CD14-positive monocyte (primary cell): ENCODE data around the gene MARCHF3. TPM values are rescaled to one million over a fixed set of nuclear protein-coding genes. Genes with fewer than 3 reads are reported as not detected.

ENCODE experiments used
- DNase-seq, 3 donors: peaks; one replicate each; pipeline ENCODE4 v3.0.0-alpha.2; 2011 to 2022
- H2AFZ ChIP-seq: 2 replicates; pipeline ENCODE4 v1.6.0; 2012; ENCODE audit warnings: mild to moderate bottlenecking, low read depth, low read length, inconsistent platforms; ENCODE audit not compliant: insufficient read depth, poor library complexity, severe bottlenecking
- H3K27ac ChIP-seq, 2 donors: 1 replicate in 1 of 2; 2 replicates in 1 of 2; pipeline ENCODE4 v1.5.1; 2012 to 2013; ENCODE audit warnings: low read length in 2 of 2, control low read depth in 1 of 2, inconsistent platforms in 1 of 2, low read depth in 1 of 2, mild to moderate bottlenecking in 1 of 2
- H3K27me3 ChIP-seq, 2 donors: one replicate each; pipeline versions ENCODE4 v1.6.0 to v1.6.1; 2011 to 2013; ENCODE audit warnings: low read length in 2 of 2; ENCODE audit not compliant: control insufficient read depth in 2 of 2, insufficient read depth in 2 of 2
- H3K36me3 ChIP-seq, 2 donors: replicated peaks in 1 of 2; 1 replicate in 1 of 2; 2 replicates in 1 of 2; pipeline versions ENCODE4 v1.5.1 to v1.6.1; 2012 to 2013; ENCODE audit warnings: low read length in 2 of 2, control low read depth in 1 of 2, inconsistent platforms in 1 of 2, mild to moderate bottlenecking in 1 of 2; ENCODE audit not compliant: insufficient read depth in 2 of 2, control insufficient read depth in 1 of 2
- H3K4me1 ChIP-seq, 2 donors: 1 replicate in 1 of 2; 2 replicates in 1 of 2; pipeline versions ENCODE4 v1.5.1 to v1.6.1; 2012 to 2013; ENCODE audit warnings: low read length in 2 of 2, control low read depth in 1 of 2, inconsistent platforms in 1 of 2, mild to moderate bottlenecking in 1 of 2, moderate library complexity in 1 of 2; ENCODE audit not compliant: insufficient read depth in 2 of 2, control insufficient read depth in 1 of 2
- H3K4me2 ChIP-seq: replicated peaks from 2 replicates; pipeline ENCODE3; 2012; ENCODE audit warnings: low read length, moderate library complexity, mild to moderate bottlenecking; ENCODE audit not compliant: poor library complexity, severe bottlenecking; ENCODE audit errors: extremely low read depth
- H3K4me3 ChIP-seq, 3 experiments: fragments of 200-600 bp in 1 of 3; sonication (generic) in 1 of 3; replicated peaks in 1 of 3; 1 replicate in 2 of 3; 2 replicates in 1 of 3; pipeline ENCODE4 v1.5.1; 2011 to 2013; ENCODE audit warnings: low read length in 3 of 3, mild to moderate bottlenecking in 3 of 3, control low read depth in 2 of 3, low read depth in 2 of 3, inconsistent platforms in 1 of 3, moderate library complexity in 1 of 3
- H3K79me2 ChIP-seq: 2 replicates; pipeline ENCODE4 v1.6.0; 2012; ENCODE audit warnings: mild to moderate bottlenecking, control low read depth, inconsistent platforms, low read length, moderate library complexity; ENCODE audit not compliant: insufficient read depth
- H3K9ac ChIP-seq: 2 replicates; pipeline ENCODE4 v1.6.0; 2017; ENCODE audit warnings: low read length, mild to moderate bottlenecking; ENCODE audit not compliant: insufficient read depth, poor library complexity, severe bottlenecking
- H3K9me3 ChIP-seq, 2 donors: replicated peaks in 1 of 2; 1 replicate in 1 of 2; 2 replicates in 1 of 2; pipeline versions ENCODE4 v1.5.1 to v1.6.1; 2012 to 2013; ENCODE audit warnings: low read length in 2 of 2, control low read depth in 1 of 2; ENCODE audit not compliant: control insufficient read depth in 1 of 2, insufficient read depth in 1 of 2
- H4K20me1 ChIP-seq: 2 replicates; pipeline ENCODE4 v1.6.0; 2012; ENCODE audit warnings: mild to moderate bottlenecking, low read length, control low read depth, moderate library complexity; ENCODE audit not compliant: insufficient read depth
- H3K27ac Mint-ChIP-seq, 7 donors: one replicate each; pipeline ENCODE4 v1.8.0; 2020; ENCODE audit warnings: mild to moderate bottlenecking in 7 of 7, mixed read lengths in 7 of 7, moderate library complexity in 6 of 7, inconsistent platforms in 2 of 7
- H3K27me3 Mint-ChIP-seq, 3 donors: one replicate each; pipeline ENCODE4 v1.8.0; 2021 to 2022; ENCODE audit warnings: low read depth in 3 of 3, mild to moderate bottlenecking in 3 of 3, mixed read lengths in 3 of 3, moderate library complexity in 3 of 3, inconsistent platforms in 1 of 3
- H3K36me3 Mint-ChIP-seq, 2 donors: one replicate each; pipeline ENCODE4 v1.8.0; 2020; ENCODE audit warnings: mixed read lengths in 2 of 2, inconsistent platforms in 1 of 2, mild to moderate bottlenecking in 1 of 2
- H3K4me1 Mint-ChIP-seq: one replicate; pipeline ENCODE4 v1.8.0; 2020; ENCODE audit warnings: mild to moderate bottlenecking, mixed read lengths
- H3K4me3 Mint-ChIP-seq, 2 donors: one replicate each; pipeline ENCODE4 v1.8.0; 2020; ENCODE audit warnings: mild to moderate bottlenecking in 2 of 2, mixed read lengths in 2 of 2, moderate library complexity in 1 of 2
- H3K9me3 Mint-ChIP-seq, 7 donors: one replicate each; pipeline ENCODE4 v1.8.0; 2020 to 2022; ENCODE audit warnings: mixed read lengths in 7 of 7, mild to moderate bottlenecking in 6 of 7, moderate library complexity in 6 of 7, inconsistent platforms in 2 of 7
- CTCF ChIP-seq: fragments of 200-600 bp; IDR thresholded peaks from one replicate; pipeline ENCODE4 v1.8.0; 2022; ENCODE audit warnings: antibody characterized with exemption, mild to moderate bottlenecking
- WGBS: methylation state at CpG from one replicate; pipeline ENCODE4 v1.1.5; 2013; ENCODE audit warnings: missing lambda C conversion rate; ENCODE audit not compliant: insufficient coverage; 5-methylcytosine and 5-hydroxymethylcytosine counted together
- intact Hi-C, 2 donors: fragments of 100-400 bp; cut with micrococcal nuclease; formaldehyde crosslinking; loops; one replicate each; pipeline versions ENCODE4 v1.15.0 to v1.15.1; 2023
- polyA plus RNA-seq, 3 donors: library from polyadenylated mRNA; depleted of rRNA in 1 of 3; unstranded in 2 of 3; stranded (reverse) in 1 of 3; fragments of 300-500 nt in 2 of 3; fragments of >200 nt in 1 of 3; fragmentation: Illumina TruSeq in 2 of 3; gene quantifications; 1 replicate in 2 of 3; 2 replicates in 1 of 3; pipeline ENCODE4 v1.2.3, GENCODE V29; 2012 to 2021

The MARCHF3 gene
- polyA plus RNA-seq, 3 donors = 0.88 to 1.6 (median 0.96) TPM

GRCh38 chr5:126956991-126957390 lies 73.4 kb downstream of the MARCHF3 start:
- H3K4me1 Mint-ChIP-seq = peaks cover 5% of the 10 kb centered on the region
- H3K9ac ChIP-seq = no peak overlapping the region
- DNase-seq = no peak
- no peaks in the 10 kb centered on the region for H3K27me3 ChIP-seq
- H3K4me2 ChIP-seq = no peak overlapping the region
- no peak overlapping the region for H3K27ac ChIP-seq
- H3K4me3 Mint-ChIP-seq = no peak overlapping the region
- H2AFZ ChIP-seq = no peak overlapping the region
- H4K20me1 ChIP-seq = no peaks in the 10 kb centered on the region
- no peaks in the 10 kb centered on the region for H3K36me3 Mint-ChIP-seq
- no peak for TF ChIP-seq CTCF
- no CpG with 5 or more reads among the region's 2 CpGs for WGBS
- no peaks in the 10 kb centered on the region for H3K4me1 ChIP-seq
- H3K9me3 Mint-ChIP-seq = peaks cover 0 to 3% (median 0%) of the 10 kb centered on the region in 7 donors
- no peaks in the 10 kb centered on the region for H3K79me2 ChIP-seq
- no peaks in the 10 kb centered on the region for H3K9me3 ChIP-seq
- intact Hi-C loops = no loop called here
- no peak overlapping the region for H3K4me3 ChIP-seq
- H3K27me3 Mint-ChIP-seq = no peaks in the 10 kb centered on the region
- H3K27ac Mint-ChIP-seq = no peak overlapping the region
- H3K36me3 ChIP-seq = no peaks in the 10 kb centered on the region

DNA sequence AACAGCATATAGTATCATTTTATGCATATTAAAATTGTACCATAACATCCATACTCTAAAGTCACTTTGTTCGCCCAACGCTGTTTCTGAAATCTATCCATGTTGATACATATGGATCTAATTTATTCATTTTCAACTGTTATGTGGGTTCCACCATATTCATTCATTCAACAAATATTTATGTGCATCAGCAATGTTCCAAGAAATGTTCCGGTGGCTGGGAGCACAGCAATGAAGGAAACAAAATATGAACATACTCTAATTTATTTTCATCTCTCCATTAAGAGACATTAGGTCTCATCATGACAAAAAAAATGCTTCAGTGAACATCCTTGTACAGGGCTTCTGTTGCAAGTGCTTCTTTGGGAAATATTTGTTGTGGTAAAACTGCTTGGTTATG lies 75.4 kb downstream of the MARCHF3 start:
- Histone ChIP-seq H3K9me3 (no peaks in the 10 kb centered on the region), H3K27ac (no peak overlapping the region), H3K79me2 (no peaks in the 10 kb centered on the region), H3K9ac (no peak overlapping the region), H3K27me3 (no peaks in the 10 kb centered on the region), H2AFZ (no peak overlapping the region), H3K4me1 (no peaks in the 10 kb centered on the region), H3K4me3 (no peak overlapping the region), H3K4me2 (no peak overlapping the region), H3K36me3 (no peaks in the 10 kb centered on the region), H4K20me1 (no peaks in the 10 kb centered on the region)
- H3K9me3 Mint-ChIP-seq = peaks cover 0 to 3% (median 0%) of the 10 kb centered on the region in 7 donors
- H3K4me1 Mint-ChIP-seq = peaks cover 2% of the 10 kb centered on the region
- no peak for DNase-seq
- no peaks in the 10 kb centered on the region for H3K36me3 Mint-ChIP-seq
- H3K27me3 Mint-ChIP-seq = no peaks in the 10 kb centered on the region
- no peak for TF ChIP-seq CTCF
- intact Hi-C loops = no loop called here
- H3K4me3 Mint-ChIP-seq = no peak overlapping the region
- no CpG with 5 or more reads among the region's 3 CpGs for WGBS
- H3K27ac Mint-ChIP-seq = no peak overlapping the region
